PC-9 (cell line): ENCODE measurements around the gene FAM20C. TPM values are rescaled to one million over a fixed set of nuclear protein-coding genes. Genes with fewer than 3 reads are reported as not detected.

Source experiments
- BruUV-seq: library from RNA; stranded (reverse); fragments of 400-500 nt; replicated peaks from 2 replicates; lab custom pipeline; 2021; lab: Mats Ljungman, UMichigan
- CTCF ChIA-PET: fragments of 300-600 bp; sonication (Branson Sonifier 250); formaldehyde crosslinking; loops from one replicate; lab custom pipeline; 2022; ENCODE audit warnings: antibody characterized with exemption; lab: Charles Lee
- POLR2A ChIA-PET: fragments of 300-600 bp; sonication (Branson Sonifier 250); formaldehyde crosslinking; loops from one replicate; lab custom pipeline; 2022; ENCODE audit warnings: antibody characterized with exemption; ENCODE audit not compliant: unreplicated experiment; lab: Charles Lee
- DNase-seq, 2 experiments: peaks; one replicate each; pipeline versions ENCODE4 v3.0.0 to v3.0.0-alpha.2; 2015 to 2022; ENCODE audit warnings: mixed read lengths in 1 of 2
- H2AFZ ChIP-seq: fragments of 200-600 bp; sonication (generic); 2 replicates; pipeline ENCODE4 v1.8.1; 2017; ENCODE audit warnings: antibody characterized with exemption
- H3F3A ChIP-seq: fragments of 200-600 bp; sonication (generic); 2 replicates; pipeline ENCODE4 v1.8.1; 2017; ENCODE audit warnings: antibody characterized with exemption, mild to moderate bottlenecking, low read depth; ENCODE audit not compliant: insufficient read depth
- H3K27ac ChIP-seq: fragments of 200-600 bp; sonication (generic); 2 replicates; pipeline ENCODE4 v1.6.1; 2016; ENCODE audit warnings: mixed run types
- H3K27me3 ChIP-seq: fragments of 200-600 bp; sonication (generic); 2 replicates; pipeline ENCODE4 v1.6.1; 2016; ENCODE audit warnings: low read depth, mixed run types; ENCODE audit not compliant: insufficient read depth
- H3K36me3 ChIP-seq: fragments of 200-600 bp; sonication (generic); 2 replicates; pipeline ENCODE4 v1.6.1; 2016; ENCODE audit warnings: low read depth, mixed run types
- H3K4me1 ChIP-seq: fragments of 200-600 bp; sonication (generic); replicated peaks from 2 replicates; pipeline ENCODE4 v1.6.1; 2016; ENCODE audit warnings: mixed run types; ENCODE audit not compliant: insufficient read depth
- H3K4me2 ChIP-seq: fragments of 200-600 bp; sonication (generic); 2 replicates; pipeline ENCODE4 v1.6.1; 2017; ENCODE audit warnings: mixed run types
- H3K4me3 ChIP-seq: fragments of 200-600 bp; sonication (generic); 2 replicates; pipeline ENCODE4 v1.6.1; 2016; ENCODE audit warnings: mixed run types
- H3K79me2 ChIP-seq: fragments of 200-600 bp; sonication (generic); 2 replicates; pipeline ENCODE4 v1.6.1; 2017; ENCODE audit warnings: low read depth, mixed run types
- H3K9me2 ChIP-seq: fragments of 200-600 bp; sonication (generic); 2 replicates; pipeline ENCODE4 v1.8.1; 2017; ENCODE audit warnings: mild to moderate bottlenecking; ENCODE audit not compliant: insufficient read depth
- H3K9me3 ChIP-seq: fragments of 200-600 bp; sonication (generic); 2 replicates; pipeline ENCODE4 v1.8.1; 2016; ENCODE audit warnings: low read depth; ENCODE audit not compliant: insufficient read depth
- H4K20me1 ChIP-seq: fragments of 200-600 bp; sonication (generic); 2 replicates; pipeline ENCODE4 v1.8.1; 2017; ENCODE audit not compliant: insufficient read depth
- EZH2 ChIP-seq: fragments of 200-600 bp; sonication (generic); IDR thresholded peaks from 2 replicates; pipeline ENCODE4 v1.8.0; 2017; ENCODE audit warnings: antibody characterized with exemption, low read depth
- intact Hi-C: fragments of 100-400 bp; cut with micrococcal nuclease; formaldehyde crosslinking; loops from one replicate; pipeline ENCODE4 v1.10.0; 2022; ENCODE audit not compliant: unreplicated experiment
- total RNA-seq: library from RNA; stranded (reverse); gene quantifications from 2 replicates; pipeline ENCODE4 v1.2.3, GENCODE V29; 2021
- TF ChIP-seq, protein P1 (sequence below): fragments of 200-600 bp; sonication (generic); conservative IDR thresholded peaks from 2 replicates; pipeline ENCODE4 v1.6.1; 2017; ENCODE audit warnings: mixed run types, antibody characterized with exemption, mild to moderate bottlenecking, moderate library complexity

FAM20C gene
- total RNA-seq, 1 experiment from 2014 or later, result 31.0 TPM

DNA sequence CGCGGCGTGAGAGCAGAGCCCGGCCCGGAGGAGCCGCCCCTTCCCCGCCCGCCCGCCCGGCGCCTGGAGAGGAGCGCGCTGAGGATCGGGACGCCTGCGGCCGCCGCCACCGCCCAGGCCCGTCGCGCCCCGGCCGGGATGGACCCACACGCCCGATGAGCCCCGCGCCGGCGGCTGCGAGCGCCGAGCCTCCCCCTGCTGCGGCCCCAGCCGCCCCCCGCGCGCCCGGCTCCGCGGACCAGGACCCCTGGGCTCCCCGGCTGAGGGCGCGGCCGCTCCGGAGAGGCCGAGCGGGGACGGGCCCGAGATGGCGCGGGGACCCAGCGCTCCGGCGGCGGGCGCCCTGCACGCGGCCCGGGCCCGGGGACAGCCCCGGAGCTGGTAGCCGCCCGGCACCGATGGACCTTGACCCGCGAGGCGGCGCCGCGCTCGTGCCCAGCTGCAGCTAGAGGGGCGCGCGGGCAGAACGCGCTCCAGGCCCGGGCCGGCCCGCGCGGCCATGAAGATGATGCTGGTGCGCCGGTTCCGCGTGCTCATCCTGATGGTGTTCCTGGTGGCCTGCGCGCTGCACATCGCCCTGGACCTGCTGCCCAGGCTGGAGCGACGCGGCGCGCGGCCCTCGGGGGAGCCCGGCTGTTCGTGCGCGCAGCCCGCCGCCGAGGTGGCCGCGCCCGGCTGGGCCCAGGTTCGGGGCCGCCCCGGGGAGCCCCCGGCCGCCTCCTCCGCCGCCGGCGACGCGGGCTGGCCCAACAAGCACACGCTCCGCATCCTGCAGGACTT, 520 bp downstream of the FAM20C start:
- Histone ChIP-seq H3K27me3 (no peaks in the 10 kb centered on the region), H3K9me3 (no peaks in the 10 kb centered on the region), H2AFZ (no peak overlapping the region), H3K79me2 (peaks cover 18% of the 10 kb centered on the region; the same call in 1 of the 2 replicates), H3K27ac (no peak overlapping the region), H3K4me1 (peaks cover 22% of the 10 kb centered on the region), H3K4me2 (peak overlapping the region; percentile 83; the same call in 1 of the 2 replicates), H3K9me2 (no peaks in the 10 kb centered on the region), H3K36me3 (no peaks in the 10 kb centered on the region), H4K20me1 (no peaks in the 10 kb centered on the region; the same call in 1 of the 2 replicates), H3K4me3 (peak overlapping the region; percentile 59; the same call in 1 of the 2 replicates), H3F3A (peaks cover 23% of the 10 kb centered on the region)
- intact Hi-C loops, result loop anchor here (1.0 to 5.0 kb wide), 2 partner anchors 44 to 49 kb away; no protein-coding TSS in a partner anchor
- ChIA-PET POLR2A (interaction anchor here (0.6 kb wide), 2 partner anchors 65 to 241 kb away, joined by 3 to 8 read pairs; no protein-coding TSS in a partner anchor), CTCF (no interaction called here)
- TF ChIP-seq EZH2, result no peak
- TF ChIP-seq, protein P1, sequence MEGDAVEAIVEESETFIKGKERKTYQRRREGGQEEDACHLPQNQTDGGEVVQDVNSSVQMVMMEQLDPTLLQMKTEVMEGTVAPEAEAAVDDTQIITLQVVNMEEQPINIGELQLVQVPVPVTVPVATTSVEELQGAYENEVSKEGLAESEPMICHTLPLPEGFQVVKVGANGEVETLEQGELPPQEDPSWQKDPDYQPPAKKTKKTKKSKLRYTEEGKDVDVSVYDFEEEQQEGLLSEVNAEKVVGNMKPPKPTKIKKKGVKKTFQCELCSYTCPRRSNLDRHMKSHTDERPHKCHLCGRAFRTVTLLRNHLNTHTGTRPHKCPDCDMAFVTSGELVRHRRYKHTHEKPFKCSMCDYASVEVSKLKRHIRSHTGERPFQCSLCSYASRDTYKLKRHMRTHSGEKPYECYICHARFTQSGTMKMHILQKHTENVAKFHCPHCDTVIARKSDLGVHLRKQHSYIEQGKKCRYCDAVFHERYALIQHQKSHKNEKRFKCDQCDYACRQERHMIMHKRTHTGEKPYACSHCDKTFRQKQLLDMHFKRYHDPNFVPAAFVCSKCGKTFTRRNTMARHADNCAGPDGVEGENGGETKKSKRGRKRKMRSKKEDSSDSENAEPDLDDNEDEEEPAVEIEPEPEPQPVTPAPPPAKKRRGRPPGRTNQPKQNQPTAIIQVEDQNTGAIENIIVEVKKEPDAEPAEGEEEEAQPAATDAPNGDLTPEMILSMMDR, result no peak
- no TSS peak for BruUV-seq
- no peak for DNase-seq

DNA sequence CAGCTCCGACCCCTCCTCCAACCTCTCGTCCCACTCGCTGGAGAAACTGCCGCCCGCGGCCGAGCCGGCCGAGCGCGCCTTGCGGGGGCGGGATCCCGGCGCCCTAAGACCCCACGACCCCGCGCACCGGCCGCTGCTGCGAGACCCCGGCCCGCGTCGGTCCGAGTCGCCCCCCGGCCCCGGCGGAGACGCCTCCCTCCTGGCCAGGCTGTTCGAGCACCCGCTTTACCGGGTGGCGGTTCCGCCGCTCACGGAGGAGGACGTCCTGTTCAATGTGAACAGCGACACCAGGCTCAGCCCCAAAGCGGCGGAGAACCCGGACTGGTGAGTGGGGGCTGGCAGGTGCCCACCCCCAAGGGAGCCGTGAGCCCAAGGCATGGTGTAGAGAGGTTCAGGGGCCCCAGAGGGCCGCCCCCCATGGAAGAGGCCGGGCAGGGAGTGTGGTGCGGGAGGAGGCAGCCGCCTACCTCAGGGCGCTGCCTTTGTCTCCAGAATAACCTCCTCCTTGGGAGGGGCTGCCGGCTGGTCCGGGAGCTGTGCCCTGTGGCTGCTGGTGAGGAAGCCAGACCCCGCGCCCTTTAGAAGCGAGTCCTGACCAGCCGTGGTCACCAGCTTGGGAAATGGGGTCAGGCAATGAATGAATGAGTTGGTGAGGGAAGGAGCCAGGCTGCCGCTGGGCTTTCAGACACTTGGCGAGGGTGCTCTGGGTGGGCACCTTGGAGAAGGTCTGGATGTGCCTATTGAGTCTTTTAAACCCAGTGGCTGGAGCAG, 1.3 kb downstream of the FAM20C start:
- Histone ChIP-seq H3K36me3 (no peaks in the 10 kb centered on the region), H3K79me2 (peaks cover 18% of the 10 kb centered on the region; the same call in 1 of the 2 replicates), H2AFZ (no peak overlapping the region), H4K20me1 (no peaks in the 10 kb centered on the region; the same call in 1 of the 2 replicates), H3K4me1 (peaks cover 22% of the 10 kb centered on the region), H3K4me3 (peak overlapping the region; percentile 58), H3K4me2 (peak overlapping the region; percentile 83), H3K9me3 (no peaks in the 10 kb centered on the region), H3K27ac (peak overlapping the region; percentile 62; the same call in 1 of the 2 replicates), H3F3A (peaks cover 23% of the 10 kb centered on the region), H3K9me2 (no peaks in the 10 kb centered on the region), H3K27me3 (no peaks in the 10 kb centered on the region)
- ChIA-PET CTCF (no interaction called here), POLR2A (no interaction called here)
- DNase-seq, result peak in 1 of 2 experiments; percentile 32
- intact Hi-C loops, result loop anchor here (5.0 kb wide), 1 partner anchor 49 kb away; no protein-coding TSS in a partner anchor
- TF ChIP-seq, protein P1, result no peak
- no peak for TF ChIP-seq EZH2
- BruUV-seq, result TSS peak; percentile 35
